Activated CD8-positive, alpha-beta T cell treated with anti-CD3 and anti-CD28 coated beads, Interleukin-2, amount 10 ng/mL, durations not matched to agents 7 days and 5 days (primary cell): ENCODE data around the gene ULK4. TPM values are rescaled to one million over a fixed set of nuclear protein-coding genes. Genes with fewer than 3 reads are reported as not detected.

Experiments used
- ATAC-seq: fragments of 150-1000 bp; cut with Tn5 transposase; one replicate; pipeline ENCODE4 v1.10.0; 2021; ENCODE audit warnings: moderate library complexity
- CTCF ChIA-PET: fragments of 350-600 bp; sonication (Branson Sonifier 250); formaldehyde crosslinking; loops from one replicate; lab custom pipeline; 2021; ENCODE audit warnings: antibody characterized with exemption; lab: Charles Lee
- POLR2A ChIA-PET: fragments of 350-600 bp; sonication (Branson Sonifier 250); formaldehyde crosslinking; loops from one replicate; lab custom pipeline; 2021; ENCODE audit warnings: antibody characterized with exemption; lab: Charles Lee
- DNase-seq: peaks from one replicate; pipeline ENCODE4 v3.0.0-alpha.2; 2020
- H3K27ac Mint-ChIP-seq: one replicate; pipeline ENCODE4 v1.8.0; 2021; ENCODE audit warnings: mild to moderate bottlenecking, mixed read lengths
- H3K27me3 Mint-ChIP-seq: one replicate; pipeline ENCODE4 v1.8.0; 2021; ENCODE audit warnings: low read depth, mixed read lengths
- H3K36me3 Mint-ChIP-seq: one replicate; pipeline ENCODE4 v1.8.0; 2021; ENCODE audit warnings: low read depth, mixed read lengths
- H3K4me1 Mint-ChIP-seq: one replicate; pipeline ENCODE4 v1.8.0; 2021; ENCODE audit warnings: low read depth, mixed read lengths
- H3K4me3 Mint-ChIP-seq: one replicate; pipeline ENCODE4 v1.8.0; 2021; ENCODE audit warnings: mild to moderate bottlenecking, mixed read lengths
- H3K9me3 Mint-ChIP-seq: one replicate; pipeline ENCODE4 v1.8.0; 2022; ENCODE audit warnings: mixed read lengths; ENCODE audit not compliant: insufficient read depth
- total RNA-seq, 2 experiments: library from RNA; stranded (reverse); gene quantifications; one replicate each; pipeline ENCODE4 v1.2.3, GENCODE V29; 2021

The ULK4 gene
- 10 to 100 TPM; 10.5 to 12.3 TPM for total RNA-seq

GRCh38 chr3:41961751-41962679 lies at the start of gene ULK4:
Gene ULK4 (minus strand): TSS chr3:41962103. CDS start chr3:41954759, 7,344 bp downstream.
- ChIA-PET CTCF (interaction anchor here (1.2 to 2.1 kb wide), 3 partner anchors 138 to 1653 kb away, joined by 3 to 8 read pairs (median 7); no protein-coding TSS in a partner anchor), POLR2A (interaction anchor here (0.6 to 1.7 kb wide), 4 partner anchors 9 to 763 kb away, joined by 3 to 9 read pairs (median 6); partner anchors contain the start of gene CTNNB1)
- no peaks in the 10 kb centered on the region for H3K36me3 Mint-ChIP-seq
- H3K4me3 Mint-ChIP-seq: peak within 1 kb of the TSS; percentile 90
- ATAC-seq: peak; percentile 91
- H3K4me1 Mint-ChIP-seq: peaks cover 21% of the 10 kb centered on the region
- peak within 1 kb of the TSS; percentile 92 for H3K27ac Mint-ChIP-seq
- H3K9me3 Mint-ChIP-seq: no peaks in the 10 kb centered on the region
- DNase-seq: peak; percentile 97
- peaks cover 4% of the 10 kb centered on the region for H3K27me3 Mint-ChIP-seq

GRCh38 chr3:42010530-42010929 lies 48.6 kb upstream of the ULK4 start:
- Mint-ChIP-seq H3K27ac (no peak overlapping the region), H3K9me3 (no peaks in the 10 kb centered on the region), H3K4me3 (no peak overlapping the region), H3K36me3 (peaks cover 5% of the 10 kb centered on the region), H3K27me3 (no peaks in the 10 kb centered on the region), H3K4me1 (peaks cover 21% of the 10 kb centered on the region)
- CTCF ChIA-PET: no interaction called here
- no peak for ATAC-seq
- POLR2A ChIA-PET: no interaction called here
- no peak for DNase-seq

- ATAC-seq (no peak), DNase-seq (no peak)
- Mint-ChIP-seq H3K9me3 (no peaks in the 10 kb centered on the region), H3K36me3 (peaks cover 2% of the 10 kb centered on the region), H3K27me3 (no peaks in the 10 kb centered on the region), H3K4me1 (peaks cover 11% of the 10 kb centered on the region), H3K4me3 (no peak overlapping the region), H3K27ac (no peak overlapping the region)
- ChIA-PET CTCF (no interaction called here), POLR2A (interaction anchor here (0.9 kb wide), 1 partner anchor 16 kb away, joined by 3 read pairs; no protein-coding TSS in a partner anchor)
Observed at GRCh38 chr3:42009456-42009855, 47.6 kb upstream of the ULK4 start.

GRCh38 chr3:42007785-42008184 lies 45.9 kb upstream of the ULK4 start:
- ChIA-PET CTCF (no interaction called here), POLR2A (no interaction called here)
- Mint-ChIP-seq H3K4me3 (no peak overlapping the region), H3K27ac (no peak overlapping the region), H3K36me3 (no peaks in the 10 kb centered on the region), H3K27me3 (no peaks in the 10 kb centered on the region), H3K9me3 (no peaks in the 10 kb centered on the region), H3K4me1 (peaks cover 5% of the 10 kb centered on the region)
- ATAC-seq: no peak
- DNase-seq: no peak

- Mint-ChIP-seq H3K36me3 (no peaks in the 10 kb centered on the region), H3K9me3 (no peaks in the 10 kb centered on the region), H3K4me1 (peaks cover 4% of the 10 kb centered on the region), H3K4me3 (no peak overlapping the region), H3K27me3 (peaks cover 4% of the 10 kb centered on the region), H3K27ac (no peak overlapping the region)
- no peak for ATAC-seq
- ChIA-PET CTCF (no interaction called here), POLR2A (no interaction called here)
- no peak for DNase-seq
Observed at GRCh38 chr3:42005401-42005800, 43.5 kb upstream of the ULK4 start.

- H3K27ac Mint-ChIP-seq: no peak overlapping the region
- peaks cover 4% of the 10 kb centered on the region for H3K27me3 Mint-ChIP-seq
- H3K36me3 Mint-ChIP-seq: no peaks in the 10 kb centered on the region
- H3K9me3 Mint-ChIP-seq: no peaks in the 10 kb centered on the region
- ChIA-PET POLR2A (no interaction called here), CTCF (no interaction called here)
- ATAC-seq (no peak), DNase-seq (no peak)
- no peak overlapping the region for H3K4me3 Mint-ChIP-seq
- peaks cover 4% of the 10 kb centered on the region for H3K4me1 Mint-ChIP-seq
Observed at GRCh38 chr3:42002790-42003189, 40.9 kb upstream of the ULK4 start.

- CTCF ChIA-PET: no interaction called here
- H3K9me3 Mint-ChIP-seq: no peaks in the 10 kb centered on the region
- H3K4me3 Mint-ChIP-seq: no peak overlapping the region
Observed at GRCh38 chr3:42001777-42002176, 39.9 kb upstream of the ULK4 start.

GRCh38 chr3:41999909-42000308 lies 38.0 kb upstream of the ULK4 start:
- CTCF ChIA-PET: no interaction called here
- POLR2A ChIA-PET: no interaction called here
- peaks cover 4% of the 10 kb centered on the region for H3K4me1 Mint-ChIP-seq
- H3K36me3 Mint-ChIP-seq: no peaks in the 10 kb centered on the region
- no peak overlapping the region for H3K27ac Mint-ChIP-seq
- ATAC-seq: no peak
- H3K9me3 Mint-ChIP-seq: no peaks in the 10 kb centered on the region
- H3K4me3 Mint-ChIP-seq: no peak overlapping the region
- H3K27me3 Mint-ChIP-seq: peaks cover 4% of the 10 kb centered on the region
- no peak for DNase-seq

More at GRCh38 chr3:42001777-42002176, 39.9 kb upstream of the ULK4 start:
- Mint-ChIP-seq H3K27me3 (peaks cover 4% of the 10 kb centered on the region), H3K4me1 (peaks cover 4% of the 10 kb centered on the region), H3K27ac (no peak overlapping the region), H3K36me3 (no peaks in the 10 kb centered on the region)
- DNase-seq: no peak
- POLR2A ChIA-PET: interaction anchor here (1.3 kb wide), 1 partner anchor 11 kb away, joined by 3 read pairs; no protein-coding TSS in a partner anchor
- no peak for ATAC-seq

GRCh38 chr3:41997702-41998550 lies 36.0 kb upstream of the ULK4 start:
- POLR2A ChIA-PET: no interaction called here

GRCh38 chr3:41991437-41991836 lies 29.5 kb upstream of the ULK4 start:
- Mint-ChIP-seq H3K36me3 (no peaks in the 10 kb centered on the region), H3K27ac (no peak overlapping the region), H3K9me3 (no peaks in the 10 kb centered on the region), H3K27me3 (peaks cover 6% of the 10 kb centered on the region), H3K4me1 (no peaks in the 10 kb centered on the region), H3K4me3 (no peak overlapping the region)
- ATAC-seq: no peak
- no peak for DNase-seq
- ChIA-PET CTCF (no interaction called here), POLR2A (no interaction called here)

More at GRCh38 chr3:41997702-41998550, 36.0 kb upstream of the ULK4 start:
- Mint-ChIP-seq H3K9me3 (no peaks in the 10 kb centered on the region), H3K36me3 (no peaks in the 10 kb centered on the region), H3K4me1 (peaks cover 4% of the 10 kb centered on the region), H3K27ac (no peak overlapping the region), H3K4me3 (no peak overlapping the region), H3K27me3 (peaks cover 7% of the 10 kb centered on the region)
- CTCF ChIA-PET: interaction anchor here (1.2 to 1.7 kb wide), 4 partner anchors 9 to 194 kb away, joined by 3 to 15 read pairs (median 4); no protein-coding TSS in a partner anchor
- DNase-seq (no peak), ATAC-seq (no peak)

GRCh38 chr3:41989518-41989917 lies 27.6 kb upstream of the ULK4 start:
- no peak overlapping the region for H3K4me3 Mint-ChIP-seq
- ChIA-PET POLR2A (no interaction called here), CTCF (no interaction called here)
- H3K36me3 Mint-ChIP-seq: no peaks in the 10 kb centered on the region
- H3K9me3 Mint-ChIP-seq: no peaks in the 10 kb centered on the region
- DNase-seq (no peak), ATAC-seq (no peak)
- no peak overlapping the region for H3K27ac Mint-ChIP-seq
- H3K27me3 Mint-ChIP-seq: peaks cover 4% of the 10 kb centered on the region
- H3K4me1 Mint-ChIP-seq: no peaks in the 10 kb centered on the region
